A549 (cell line): Measurements from ENCODE around the gene TAF12. TPM values are rescaled to one million over a fixed set of nuclear protein-coding genes. Genes with fewer than 3 reads are reported as not detected.
"Not testable (repeated sequence)": the region's sequence is repeated elsewhere in the genome, so short reads cannot be mapped to it uniquely, and the experiment has no call there.

Experiments used
- ATAC-seq, 2 experiments: fragments of 200-7000 bp in 1 of 2; fragments of >200 bp in 1 of 2; cut with Nextera tagmentation in 1 of 2; cut with Tn5 transposase in 1 of 2; 3 replicates each; pipeline versions ENCODE4 v1.8.0 to v1.9.1; 2018 to 2020; ENCODE audit warnings: mild to moderate bottlenecking in 1 of 2, moderate library complexity in 1 of 2
- CTCF ChIA-PET: fragments of 300-600 bp; sonication (Branson Sonifier 250); formaldehyde crosslinking; extraction: SDS; loops from one replicate; lab custom pipeline; 2021; ENCODE audit warnings: antibody characterized with exemption, inconsistent platforms; lab: Yijun Ruan, JAX
- POLR2A ChIA-PET: fragments of 350-600 bp; formaldehyde crosslinking; extraction: SDS; loops from one replicate; lab custom pipeline; 2021; ENCODE audit warnings: antibody characterized with exemption, inconsistent platforms; lab: Yijun Ruan, JAX
- DNase-seq, 2 experiments: peaks; one replicate each; pipeline versions ENCODE4 v3.0.0 to v3.0.0-alpha.2; 2011 to 2016; ENCODE audit warnings: low read depth in 1 of 2, low spot score in 1 of 2
- FAIRE-seq: peaks from 2 replicates; lab custom pipeline; 2011; peaks lifted over from hg19 to GRCh38; lab: Jason Lieb, UNC
- H3K27ac ChIP-seq, 2 experiments: fragments of >200 bp; sonication (Bioruptor Twin); formaldehyde crosslinking; 3 replicates each; pipeline ENCODE4 v1.5.1; 2016 to 2017
- H3K4me1 ChIP-seq: fragments of >200 bp; sonication (Bioruptor Twin); formaldehyde crosslinking; 3 replicates; pipeline ENCODE4 v1.6.1; 2016
- H3K4me2 ChIP-seq: fragments of >200 bp; sonication (Bioruptor Twin); formaldehyde crosslinking; 3 replicates; pipeline ENCODE4 v1.6.1; 2016
- H3K4me3 ChIP-seq: fragments of >200 bp; sonication (Bioruptor Twin); formaldehyde crosslinking; 3 replicates; pipeline ENCODE4 v1.5.1; 2016
- H3K9me3 ChIP-seq: fragments of >200 bp; sonication (Bioruptor Twin); formaldehyde crosslinking; 3 replicates; pipeline ENCODE4 v1.6.1; 2016
- ATOH8 ChIP-seq: fragments of 250-450 bp; sonication (Bioruptor Pico); IDR thresholded peaks from 2 replicates; pipeline ENCODE4 v1.5.0; 2020; ENCODE audit warnings: low read depth, mild to moderate bottlenecking, moderate library complexity
- BCL3 ChIP-seq: fragments of >200 bp; sonication (Bioruptor Twin); formaldehyde crosslinking; IDR thresholded peaks from 3 replicates; pipeline ENCODE4 v1.6.1; 2016
- CEBPB ChIP-seq, 2 experiments: fragments of >200 bp in 1 of 2; sonication (Bioruptor Twin) in 1 of 2; formaldehyde crosslinking in 1 of 2; IDR thresholded peaks; 2 replicates each; pipeline ENCODE4 v1.6.1; 2012 to 2016
- EP300 ChIP-seq, 2 experiments: fragments of >200 bp; sonication (Bioruptor Twin); formaldehyde crosslinking; IDR thresholded peaks; 2 replicates in 1 of 2; 3 replicates in 1 of 2; pipeline ENCODE4 v1.6.1; 2016 to 2017
- FOSL2 ChIP-seq, 2 experiments: fragments of 450-650 bp in 1 of 2; fragments of >200 bp in 1 of 2; sonication (Bioruptor Twin) in 1 of 2; formaldehyde crosslinking; IDR thresholded peaks; 2 replicates each; pipeline versions ENCODE4 v1.5.0 to v1.6.1; 2016 to 2020; ENCODE audit warnings: mild to moderate bottlenecking in 1 of 2, moderate library complexity in 1 of 2
- HDAC2 ChIP-seq: fragments of 200-600 bp; sonication (generic); IDR thresholded peaks from 2 replicates; pipeline ENCODE4 v1.6.1; 2016
- HEYL ChIP-seq: fragments of 250-450 bp; sonication (Bioruptor Pico); IDR thresholded peaks from 2 replicates; pipeline ENCODE4 v1.8.0; 2021; ENCODE audit warnings: mild to moderate bottlenecking, moderate library complexity
- HOXA7 ChIP-seq: fragments of 250-450 bp; sonication (Bioruptor Pico); IDR thresholded peaks from 2 replicates; pipeline ENCODE4 v1.5.0; 2020; ENCODE audit warnings: mild to moderate bottlenecking, moderate library complexity
- JUN ChIP-seq, 2 experiments: fragments of >200 bp; sonication (Bioruptor Twin); formaldehyde crosslinking; IDR thresholded peaks; 2 replicates in 1 of 2; 3 replicates in 1 of 2; pipeline ENCODE4 v1.6.1; 2016 to 2017
- MYC ChIP-seq: IDR thresholded peaks from 2 replicates; pipeline ENCODE4 v1.6.1; 2012; ENCODE audit warnings: mild to moderate bottlenecking, inconsistent platforms, low read length, improper control_type of control experiment, borderline replicate concordance
- NR3C1 ChIP-seq: fragments of >200 bp; sonication (Bioruptor Twin); formaldehyde crosslinking; IDR thresholded peaks from 3 replicates; pipeline ENCODE4 v1.6.1; 2017
- PBX3 ChIP-seq: IDR thresholded peaks from 2 replicates; pipeline ENCODE4 v1.6.1; 2012
- RARB ChIP-seq: fragments of 250-450 bp; sonication (Bioruptor Pico); IDR thresholded peaks from 2 replicates; pipeline ENCODE4 v1.8.0; 2021; ENCODE audit warnings: mild to moderate bottlenecking, moderate library complexity
- RFX5 ChIP-seq: fragments of 450-650 bp; IDR thresholded peaks from 2 replicates; pipeline ENCODE4 v1.7.1; 2014; ENCODE audit warnings: antibody characterized with exemption, mild to moderate bottlenecking, moderate library complexity
- ZSCAN20 ChIP-seq: fragments of 250-450 bp; sonication (Bioruptor Pico); IDR thresholded peaks from 2 replicates; pipeline ENCODE4 v1.8.0; 2022; ENCODE audit warnings: mild to moderate bottlenecking, moderate library complexity
- WGBS: methylation state at CpG from one replicate; pipeline ENCODE4 v1.1.6; 2017; ENCODE audit errors: missing lambda C conversion rate; 5-methylcytosine and 5-hydroxymethylcytosine counted together
- polyA plus RNA-seq, 4 experiments: library from polyadenylated mRNA; depleted of rRNA in 3 of 4; stranded (reverse); fragments of >200 nt; fragmentation: RNase III in 1 of 4; extraction: RNeasy Plus Mini Kit Qiagen cat#74134 plus additional on column Dnase treatment in 1 of 4; gene quantifications; 2 replicates in 3 of 4; 3 replicates in 1 of 4; pipeline ENCODE4 v1.2.3, GENCODE V29; 2011 to 2017

The TAF12 gene
- polyA plus RNA-seq, 2 of the 4 experiments (the other 2 are of a cell fraction): 15.8 to 38.3 TPM

- no peak for ATAC-seq
- CTCF ChIA-PET: no interaction called here
- TF ChIP-seq EP300 (IDR thresholded peaks at IDR 0.05) (no peak), ATOH8 (no peak), MYC (no peak), RFX5 (no peak), CEBPB (IDR thresholded peaks at IDR 0.05) (no peak), PBX3 (no peak), RARB (CRISPR knock-in tag) (no peak), HEYL (CRISPR knock-in tag) (no peak), HDAC2 (no peak), HOXA7 (CRISPR knock-in tag) (no peak)
- WGBS: 100% methylated on average over 1 of the region's 1 CpG
- peaks cover 24% of the 10 kb centered on the region; the same call in 2 of the 3 replicates for H3K4me1 ChIP-seq
- no peak overlapping the region for H3K4me3 ChIP-seq
- H3K4me2 ChIP-seq: no peak overlapping the region
- POLR2A ChIA-PET: interaction anchor here (1.8 kb wide), 1 partner anchor 22 kb away, joined by 7 read pairs; the partner anchor contains the start of gene GMEB1
- no peak for FAIRE-seq
- no peaks in the 10 kb centered on the region for H3K9me3 ChIP-seq
- no peak for DNase-seq
- H3K27ac ChIP-seq: no peak overlapping the region
Measured at GRCh38 chr1:28646040-28646439, 3.2 kb upstream of the TAF12 start.

GRCh38 chr1:28645406-28645805 is 2.5 kb upstream of the TAF12 start:
- not testable (repeated sequence) for H3K9me3 ChIP-seq, FAIRE-seq, ATAC-seq, H3K27ac ChIP-seq, H3K4me3 ChIP-seq, DNase-seq, H3K4me2 ChIP-seq
- ChIA-PET POLR2A (interaction anchor here (1.8 kb wide), 1 partner anchor 23 kb away, joined by 7 read pairs; the partner anchor contains the start of gene GMEB1), CTCF (interaction anchor here (0.6 kb wide), 1 partner anchor 151 kb away, joined by 3 read pairs; no protein-coding TSS in a partner anchor)
- WGBS: 92% methylated on average over 11 of the region's 11 CpGs
- H3K4me1 ChIP-seq: peaks cover 24% of the 10 kb centered on the region; the same call in 2 of the 3 replicates

GRCh38 chr1:28644494-28644893 is 1.6 kb upstream of the TAF12 start:
- Histone ChIP-seq H3K4me2 (peak overlapping the region; percentile 91), H3K9me3 (no peaks in the 10 kb centered on the region), H3K4me3 (peak overlapping the region; percentile 67; the same call in 1 of the 3 replicates), H3K4me1 (peaks cover 24% of the 10 kb centered on the region; the same call in 2 of the 3 replicates), H3K27ac (peak overlapping the region; percentile 95 to 97; a peak in 3 of 6 replicates)
- ATAC-seq: no peak
- TF ChIP-seq ZSCAN20 (CRISPR knock-in tag) (no peak), JUN (IDR thresholded peaks at IDR 0.05) (no peak), FOSL2 (IDR thresholded peaks at IDR 0.05) (no peak), FOSL2 (CRISPR knock-in tag; IDR thresholded peaks at IDR 0.05) (no peak), BCL3 (no peak), NR3C1 (no peak)
- ChIA-PET CTCF (interaction anchor here (0.6 to 0.9 kb wide), 2 partner anchors 152 to 233 kb away, joined by 3 to 6 read pairs; no protein-coding TSS in a partner anchor), POLR2A (interaction anchor here (0.7 to 1.9 kb wide), 5 partner anchors 24 to 331 kb away, joined by 3 to 14 read pairs (median 3); partner anchors contain the start of genes GMEB1 and YTHDF2)
- DNase-seq: no peak
- FAIRE-seq: no peak
- 91% methylated on average over 3 of the region's 3 CpGs for WGBS
